Femur (tissue), 1 donor: ENCODE results near the gene FLVCR2.

Source experiments
- DNase-seq: peaks from one replicate; pipeline ENCODE4 v3.0.0-alpha.2; 2017

The FLVCR2 gene, protein sequence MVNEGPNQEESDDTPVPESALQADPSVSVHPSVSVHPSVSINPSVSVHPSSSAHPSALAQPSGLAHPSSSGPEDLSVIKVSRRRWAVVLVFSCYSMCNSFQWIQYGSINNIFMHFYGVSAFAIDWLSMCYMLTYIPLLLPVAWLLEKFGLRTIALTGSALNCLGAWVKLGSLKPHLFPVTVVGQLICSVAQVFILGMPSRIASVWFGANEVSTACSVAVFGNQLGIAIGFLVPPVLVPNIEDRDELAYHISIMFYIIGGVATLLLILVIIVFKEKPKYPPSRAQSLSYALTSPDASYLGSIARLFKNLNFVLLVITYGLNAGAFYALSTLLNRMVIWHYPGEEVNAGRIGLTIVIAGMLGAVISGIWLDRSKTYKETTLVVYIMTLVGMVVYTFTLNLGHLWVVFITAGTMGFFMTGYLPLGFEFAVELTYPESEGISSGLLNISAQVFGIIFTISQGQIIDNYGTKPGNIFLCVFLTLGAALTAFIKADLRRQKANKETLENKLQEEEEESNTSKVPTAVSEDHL

DNA sequence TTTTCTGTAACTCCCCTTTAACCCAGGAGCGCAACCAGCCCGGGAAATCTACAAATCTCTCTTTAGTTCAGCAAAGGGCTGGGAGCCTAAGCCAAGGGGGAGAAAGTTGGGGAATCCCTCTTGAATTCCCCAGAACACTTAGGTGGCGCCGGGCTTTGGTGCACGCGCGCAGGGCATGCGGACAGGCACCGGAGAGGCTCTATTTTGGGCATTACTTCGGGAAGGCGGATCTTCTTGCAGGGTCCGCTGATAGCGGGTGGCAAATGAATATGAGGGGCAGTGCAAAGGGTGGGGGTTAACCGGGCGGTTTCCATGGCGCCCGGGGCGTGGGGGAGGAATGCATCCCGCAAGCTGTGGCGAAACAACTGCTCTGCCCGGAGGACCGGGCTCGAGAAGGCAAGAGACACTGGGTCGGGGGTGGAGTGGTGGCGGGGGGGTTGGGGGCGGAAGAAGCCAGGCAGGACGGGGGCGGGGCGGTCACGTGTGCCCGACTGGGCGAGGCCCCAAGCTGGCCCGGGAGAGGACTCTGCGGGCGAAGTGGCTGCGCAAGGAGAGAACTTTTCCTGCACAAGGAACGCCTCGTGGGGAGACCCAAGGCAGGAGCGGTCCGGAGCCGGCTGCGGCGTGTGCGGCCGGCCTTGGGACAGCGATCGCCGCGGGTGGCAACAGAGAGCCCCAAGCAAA lies at the start of gene FLVCR2:
Gene FLVCR2, plus strand, starts transcription at position 519 of the 684 bp plus-strand sequence. CDS start 353 bp downstream, outside the sequence.
- peak; percentile 88 for DNase-seq

DNA sequence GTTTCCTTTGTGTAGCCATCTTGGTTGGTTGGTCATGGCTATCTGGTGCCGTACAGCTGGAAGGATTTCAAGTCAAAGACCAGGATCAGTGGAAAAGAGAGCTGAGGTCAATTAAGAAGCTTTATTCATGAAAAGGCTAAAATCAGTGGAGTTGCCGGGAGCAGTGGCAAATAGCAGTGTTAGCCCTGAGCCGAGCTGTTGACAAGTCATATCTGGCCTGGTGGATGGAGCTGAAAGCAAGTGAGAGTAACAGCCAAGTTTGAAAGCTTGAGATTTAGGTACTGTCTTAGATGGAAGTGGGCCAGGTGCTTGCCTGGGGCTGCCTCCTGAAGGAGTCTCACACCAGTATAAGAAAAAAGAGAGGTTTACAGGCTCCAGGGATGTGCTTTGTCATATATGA lies 47.2 kb upstream of the FLVCR2 start:
- DNase-seq = no peak

DNA sequence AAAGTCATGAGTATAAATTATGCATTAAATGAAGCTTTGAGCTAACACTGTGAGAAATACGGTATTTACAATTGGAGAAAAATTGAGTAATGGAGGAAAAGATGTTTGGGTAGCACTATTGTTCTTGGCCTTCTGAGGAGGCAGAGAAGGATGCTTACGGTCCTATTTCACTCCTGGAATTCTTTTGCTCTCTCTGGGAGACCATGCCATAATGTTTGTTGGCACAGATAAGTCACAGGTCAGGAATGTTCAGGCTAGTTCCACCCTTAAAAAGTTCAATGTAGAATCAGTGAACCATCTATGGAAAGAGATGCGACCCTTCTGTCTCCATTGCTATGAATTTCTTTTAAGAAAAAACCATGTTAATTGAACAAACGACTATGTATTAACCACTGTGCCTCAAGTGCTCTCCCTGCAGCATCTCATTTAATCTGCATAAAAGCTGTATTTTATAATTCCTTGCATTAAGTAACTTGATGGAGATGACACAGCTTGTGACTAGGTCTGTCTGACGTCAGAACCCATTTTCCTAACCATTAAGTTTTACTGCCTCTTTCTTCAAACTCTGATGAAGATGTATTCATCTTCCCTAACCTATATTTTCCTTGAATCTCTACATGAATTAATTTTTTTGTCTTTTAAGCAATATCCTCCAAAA lies 46.6 kb upstream of the FLVCR2 start:
- no peak for DNase-seq

DNA sequence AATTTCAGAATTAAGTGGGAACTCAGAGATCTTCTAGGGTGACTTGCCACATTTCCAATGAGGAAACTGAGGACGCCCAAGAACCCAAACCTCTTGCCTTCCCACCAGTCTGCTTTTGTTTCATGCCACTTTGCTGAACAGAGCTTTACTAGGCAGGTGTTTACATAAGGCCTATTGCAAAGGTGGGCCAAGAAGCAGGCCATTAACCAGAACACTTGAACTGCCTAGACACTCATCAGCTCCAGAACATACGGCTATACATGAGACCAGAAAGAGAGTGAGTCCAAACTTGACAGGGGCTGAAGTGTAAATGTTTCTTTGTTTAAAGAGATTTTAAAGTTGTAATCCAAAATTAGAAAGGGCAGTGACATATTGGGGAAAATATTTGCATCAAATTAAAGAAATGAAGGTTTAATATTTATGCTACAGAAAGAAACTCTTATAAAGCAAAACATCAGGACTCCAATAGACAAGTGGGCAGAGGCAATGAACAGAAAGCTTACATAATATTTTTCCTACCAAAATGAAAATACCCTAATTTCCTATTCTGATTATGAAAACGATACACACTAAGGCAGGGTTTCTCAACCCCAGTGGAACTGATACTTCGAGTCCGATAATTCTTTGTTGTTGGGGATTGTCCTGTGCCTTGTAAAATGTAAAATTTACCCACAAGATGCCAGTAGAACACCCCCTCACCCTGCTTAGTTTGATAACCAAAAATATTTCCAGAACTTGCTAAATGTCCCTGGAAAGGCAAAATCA lies 44.4 kb upstream of the FLVCR2 start:
- DNase-seq = no peak

DNA sequence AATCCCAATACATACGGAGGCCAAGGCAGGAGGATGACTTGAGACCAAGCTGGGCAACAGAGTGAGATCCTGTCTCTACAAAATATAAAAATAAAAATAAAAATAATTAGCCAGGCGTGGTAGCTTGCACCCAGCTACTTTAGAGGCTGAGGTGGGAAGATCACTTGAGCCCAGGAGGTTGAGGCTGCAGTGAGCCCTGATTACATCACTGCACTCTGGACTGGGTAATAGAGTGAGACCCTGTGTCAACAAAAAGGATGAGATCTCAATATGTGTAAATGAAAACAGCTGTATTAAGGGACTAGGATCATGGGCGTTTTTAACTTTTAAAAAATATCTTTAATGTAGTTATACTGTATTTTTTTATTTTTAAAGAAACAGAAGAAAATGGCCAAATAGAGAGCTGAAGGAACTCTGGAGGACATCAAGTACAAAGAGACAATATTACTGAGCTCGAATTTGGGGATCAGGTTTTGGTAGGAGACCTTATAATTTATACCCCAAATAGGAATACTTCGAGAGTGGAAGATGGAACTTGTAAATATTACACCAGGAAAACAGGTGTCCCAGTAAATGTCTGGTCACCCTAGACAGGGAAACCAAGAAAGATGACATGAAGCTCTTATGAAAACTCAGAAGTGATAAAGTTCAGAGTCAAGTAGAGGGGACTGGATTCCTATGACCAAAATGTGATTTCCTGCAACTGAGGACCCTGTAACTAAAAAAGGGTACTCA lies 43.1 kb upstream of the FLVCR2 start:
- no peak for DNase-seq

DNA sequence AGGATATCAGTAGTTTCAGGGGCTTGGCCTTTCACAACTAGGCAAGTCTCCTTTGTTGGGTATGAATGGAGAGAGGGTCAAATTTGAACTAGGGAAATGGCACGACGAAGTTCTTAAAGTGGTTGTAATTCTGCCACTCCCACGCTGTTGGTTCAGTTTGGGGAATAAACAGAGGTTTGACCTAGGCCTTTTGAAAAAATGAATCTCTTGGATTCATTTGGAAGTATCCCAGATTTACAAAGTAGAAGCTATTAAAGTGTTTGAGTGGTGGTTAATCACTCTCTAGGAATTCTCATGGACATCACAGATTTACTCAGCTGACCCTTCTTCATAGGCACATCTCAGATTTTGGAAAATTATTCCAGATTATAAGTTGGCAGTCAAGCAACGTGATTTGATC lies 41.3 kb upstream of the FLVCR2 start:
- no peak for DNase-seq

DNA sequence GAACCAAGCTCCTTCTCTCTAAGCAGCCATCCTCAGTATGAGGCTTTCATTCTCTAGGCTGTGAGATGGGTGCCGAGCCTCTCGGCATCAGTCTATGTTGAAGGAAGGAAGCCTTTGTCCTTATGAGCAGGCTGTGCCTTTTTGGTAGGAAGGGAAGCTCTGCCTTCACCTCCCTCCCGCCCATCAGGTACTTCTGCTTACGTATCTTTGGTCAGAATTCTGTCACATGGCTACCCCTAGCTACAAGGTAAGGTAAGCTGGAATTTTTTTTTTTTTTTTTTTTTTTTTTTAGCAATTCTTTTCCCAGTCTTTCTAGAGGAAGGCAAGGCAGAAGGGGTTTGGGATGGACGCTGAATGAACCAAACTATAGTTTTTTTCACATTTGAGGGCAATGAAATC lies 39.3 kb upstream of the FLVCR2 start:
- no peak for DNase-seq

DNA sequence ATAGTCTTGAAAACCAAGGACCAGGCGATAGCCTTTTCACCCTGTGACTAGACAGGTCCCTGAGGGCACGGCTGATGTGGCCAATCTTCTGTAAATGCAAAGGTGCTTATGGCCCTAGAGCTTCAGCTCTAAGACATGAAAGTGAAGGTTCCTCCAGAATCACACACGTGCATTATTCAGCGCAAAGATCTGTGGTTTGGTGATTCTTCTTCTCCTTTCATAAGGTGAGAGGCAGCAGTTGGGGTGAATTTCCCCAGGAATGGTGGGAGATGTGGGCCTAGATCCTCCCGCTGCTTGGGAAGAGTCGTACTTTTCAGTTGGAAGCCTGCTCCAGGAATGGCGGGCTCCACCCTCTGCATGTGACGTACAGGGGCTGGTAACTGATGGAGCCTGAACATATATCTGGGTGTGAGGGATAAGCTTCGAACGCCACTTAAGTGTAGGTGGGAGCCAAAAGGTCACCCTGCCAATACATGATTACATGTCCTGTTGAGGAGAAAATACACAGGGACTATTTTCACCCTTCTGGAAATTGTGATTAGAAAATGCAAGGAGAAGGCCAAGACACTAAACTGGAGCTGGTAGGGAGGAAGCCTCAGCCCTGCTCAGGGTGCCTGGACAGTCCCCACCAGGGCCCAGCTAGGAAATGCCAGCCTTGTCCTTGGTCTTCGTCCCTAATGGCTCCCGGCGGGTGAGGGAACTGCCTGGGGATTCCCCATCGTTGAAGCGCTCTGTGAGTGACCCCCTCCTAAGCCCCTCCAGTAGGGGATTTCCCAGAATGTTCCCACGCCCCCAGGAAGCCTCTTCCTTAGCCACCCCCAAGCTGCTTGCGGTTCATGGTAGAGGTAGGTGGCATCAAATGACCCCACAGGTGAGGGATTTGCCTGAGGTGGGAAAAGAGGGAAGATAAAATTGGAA lies 38.6 kb upstream of the FLVCR2 start:
- no peak for DNase-seq

DNA sequence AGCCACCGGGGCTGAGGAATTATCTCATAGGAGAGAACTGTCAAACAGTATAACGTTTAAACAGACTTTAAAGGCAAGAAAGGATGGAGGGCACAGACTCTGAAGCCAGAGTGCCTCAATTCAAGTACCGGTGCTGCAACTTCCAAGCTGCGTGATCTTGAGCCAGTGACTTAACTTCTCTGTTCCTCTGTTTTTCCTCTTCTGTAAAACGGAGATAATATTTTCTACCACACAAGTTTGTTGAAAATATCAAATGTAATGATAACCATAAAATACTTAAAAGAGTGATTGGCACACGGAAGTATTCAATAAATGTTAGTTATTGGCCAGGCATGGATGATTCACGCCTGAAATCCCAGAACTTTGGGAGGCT lies 38.0 kb upstream of the FLVCR2 start:
- DNase-seq = no peak

DNA sequence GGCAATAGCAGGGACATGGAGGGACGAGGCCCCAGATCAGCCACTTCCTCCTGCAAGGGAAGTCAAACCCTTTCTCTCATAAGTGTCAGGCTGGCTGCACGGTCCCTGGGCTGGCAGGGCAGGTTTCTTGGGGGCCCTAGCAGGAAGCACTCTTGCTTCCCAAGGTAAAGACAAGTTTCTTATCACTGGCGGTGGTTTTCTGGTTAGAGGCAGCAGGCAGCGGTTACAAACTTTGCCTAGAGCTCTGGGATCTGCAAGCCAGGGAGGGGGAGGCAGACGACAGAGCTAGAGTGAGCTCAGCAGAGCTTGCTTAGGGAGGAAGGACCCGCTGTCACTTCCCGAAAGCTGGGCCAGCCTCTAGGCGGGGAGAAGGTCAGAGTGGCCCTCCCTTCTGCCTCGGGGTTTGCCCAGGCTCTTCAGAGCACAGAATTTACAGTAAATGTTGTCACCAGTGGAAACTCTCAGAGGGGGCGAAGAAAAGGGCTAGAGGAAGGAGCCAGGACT lies 35.8 kb upstream of the FLVCR2 start:
- DNase-seq = peak; percentile 69

DNA sequence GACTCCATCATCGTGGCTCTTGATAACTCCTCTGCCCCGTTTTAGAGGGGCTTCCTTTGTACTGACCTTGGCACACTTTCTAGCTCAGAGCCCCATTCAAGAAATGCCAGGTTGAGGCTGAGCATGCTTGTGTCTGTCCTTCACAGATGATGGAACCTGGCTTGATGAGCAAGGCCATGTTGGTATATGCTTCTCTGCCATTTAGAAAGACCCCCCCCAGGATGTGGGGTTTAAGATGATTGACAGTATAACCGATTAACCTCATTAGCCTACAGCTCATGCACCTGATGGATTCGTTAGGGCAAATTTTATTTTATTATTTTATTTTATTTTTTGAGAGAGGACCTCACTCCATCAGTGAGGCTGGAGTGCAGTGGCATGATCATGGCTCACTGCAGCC lies 35.2 kb upstream of the FLVCR2 start:
- no peak for DNase-seq

DNA sequence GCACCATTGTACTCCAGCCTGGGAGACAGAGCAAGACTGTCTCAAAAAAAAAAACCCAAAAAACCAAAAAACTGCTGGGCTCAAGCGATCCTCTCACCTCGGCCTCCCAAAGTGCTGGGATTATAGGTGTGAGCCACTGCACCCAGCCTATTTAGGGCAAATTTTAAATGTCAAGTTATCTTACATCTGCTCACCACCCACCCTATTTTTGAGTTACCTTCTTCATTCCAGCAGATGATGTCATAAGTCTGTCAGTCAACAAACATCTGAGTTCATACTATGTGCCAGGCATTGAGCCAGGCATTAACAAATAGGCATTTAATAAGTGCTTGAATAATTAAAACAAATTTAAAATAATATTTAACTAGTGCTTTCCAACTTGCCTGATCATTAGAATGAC lies 34.6 kb upstream of the FLVCR2 start:
- DNase-seq = no peak

DNA sequence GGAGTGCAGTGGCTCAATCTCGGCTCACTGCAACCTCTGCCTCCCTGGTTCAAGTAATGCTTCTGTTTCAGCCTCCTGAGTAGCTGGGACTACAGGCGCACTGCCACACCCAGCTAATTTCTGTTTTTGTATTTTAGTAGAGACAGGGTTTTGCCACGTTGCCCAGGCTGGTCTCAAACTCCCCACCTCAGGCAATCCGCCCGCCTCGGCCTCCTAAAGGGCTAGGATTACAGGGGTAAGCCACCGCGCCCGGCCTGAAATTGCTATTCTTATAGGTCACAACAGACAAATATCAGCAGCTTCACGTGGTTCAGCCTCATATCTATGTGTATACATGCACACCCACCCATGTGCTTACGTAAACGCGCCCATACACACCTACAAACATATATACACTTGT lies 32.5 kb upstream of the FLVCR2 start:
- no peak for DNase-seq

DNA sequence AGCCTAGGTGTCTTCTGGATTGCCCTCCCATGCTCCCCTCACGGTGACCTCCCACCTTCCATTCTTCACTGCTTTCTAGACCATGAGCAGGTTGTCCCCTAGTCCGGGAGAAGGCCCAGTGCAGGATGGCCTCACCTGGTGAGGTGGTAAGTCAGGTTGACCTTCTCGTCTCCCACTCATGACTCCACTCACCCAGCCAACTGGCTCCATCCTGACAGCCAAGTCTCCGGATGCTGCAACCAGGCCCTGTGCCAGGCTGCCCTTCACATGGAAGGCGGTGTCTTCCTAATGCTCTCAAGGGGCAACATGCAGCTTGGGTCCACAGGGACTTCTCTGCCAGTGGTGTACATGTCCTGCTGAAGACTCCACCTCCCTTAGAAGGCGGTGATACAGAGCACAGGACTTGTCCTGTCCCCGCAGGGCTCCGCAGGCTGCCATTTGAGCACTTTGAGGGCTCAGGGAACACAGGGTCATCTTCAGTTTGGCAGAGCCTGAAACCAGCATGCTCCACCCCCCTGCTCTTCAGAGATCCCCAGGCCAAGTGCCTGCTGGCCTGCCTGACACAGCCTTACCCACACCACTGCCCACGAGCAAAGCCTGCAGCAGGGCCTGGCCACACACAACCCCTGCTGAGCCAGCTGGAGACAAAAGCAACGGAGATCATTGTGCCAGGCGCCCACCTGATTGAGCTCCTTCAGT lies 30.7 kb upstream of the FLVCR2 start:
- DNase-seq = no peak

DNA sequence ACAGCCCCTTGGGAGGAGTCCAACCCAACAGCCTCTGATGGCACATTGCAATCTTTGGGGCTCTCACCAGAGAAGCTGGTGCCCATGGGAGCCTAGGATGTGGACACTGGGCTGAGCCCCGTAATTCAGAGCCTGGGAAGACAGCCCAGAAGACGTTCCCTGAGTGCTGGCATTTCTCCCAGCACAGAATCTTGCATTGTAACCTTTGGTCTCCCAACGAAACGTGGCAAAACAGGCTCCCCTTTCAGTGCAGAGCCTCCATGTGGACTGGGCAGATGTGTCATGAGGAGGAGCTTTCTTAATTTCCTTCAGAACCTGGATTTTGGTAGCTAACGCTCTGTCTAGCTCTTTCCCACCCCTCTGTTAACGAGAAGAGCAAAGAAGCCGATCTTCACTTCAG lies 29.9 kb upstream of the FLVCR2 start:
- DNase-seq = no peak

DNA sequence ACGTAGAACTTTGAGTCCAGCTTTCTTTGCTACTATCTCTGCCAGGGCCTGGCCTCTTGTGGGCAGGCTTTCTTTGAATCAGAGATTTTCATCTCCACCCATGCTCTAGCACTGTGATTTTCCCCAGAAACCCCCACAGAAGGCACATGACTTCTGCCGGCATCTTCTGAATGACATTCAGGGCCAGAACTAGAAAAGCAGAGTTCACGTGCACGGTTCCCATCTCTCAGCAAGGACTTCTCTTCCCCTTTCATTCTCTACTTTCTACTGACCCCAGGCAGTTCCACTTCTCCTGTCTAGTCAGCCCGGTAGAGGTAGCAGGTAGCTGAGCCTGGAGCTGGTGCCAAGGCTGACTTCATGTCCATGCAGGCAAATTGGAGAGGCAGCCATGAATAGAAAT lies 29.3 kb upstream of the FLVCR2 start:
- no peak for DNase-seq

DNA sequence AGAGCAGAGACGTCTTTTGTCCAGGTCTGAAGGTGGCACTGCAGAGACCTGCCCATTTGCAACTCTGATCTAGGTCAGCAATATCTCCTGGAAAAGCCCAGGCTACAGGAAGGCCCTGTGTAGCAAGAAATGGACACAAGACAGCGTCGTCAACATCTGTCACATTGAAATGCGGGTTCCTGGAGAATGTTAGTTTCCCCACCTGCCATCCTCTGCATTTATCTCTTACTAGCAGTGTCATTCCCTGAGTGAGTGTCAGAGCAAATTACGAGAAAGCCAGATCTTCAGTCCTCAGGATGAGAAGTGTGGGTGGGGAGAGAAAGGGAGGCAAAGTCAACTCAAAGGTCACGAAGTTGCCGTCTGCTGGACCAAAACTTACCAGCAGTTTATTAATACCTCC lies 27.4 kb upstream of the FLVCR2 start:
- DNase-seq = no peak

DNA sequence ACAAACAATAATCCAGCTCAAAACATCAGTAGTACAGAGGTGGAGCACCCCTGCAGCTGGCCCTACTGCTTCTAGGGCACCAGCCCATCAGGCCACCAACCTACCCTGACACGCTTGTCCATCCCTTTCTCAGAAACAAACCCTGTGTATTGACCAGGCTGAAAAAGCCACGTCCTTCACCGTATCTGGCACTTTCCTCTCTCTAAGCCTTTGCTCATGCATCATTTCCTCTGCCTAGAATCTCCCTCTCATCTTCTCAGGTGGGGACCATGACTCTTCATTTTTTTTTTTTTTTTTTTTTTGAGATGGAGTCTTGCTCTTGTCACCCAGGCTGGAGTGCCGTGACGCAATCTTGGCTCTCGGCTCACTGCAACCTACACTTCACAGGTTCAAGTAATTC lies 25.3 kb upstream of the FLVCR2 start:
- no peak for DNase-seq

DNA sequence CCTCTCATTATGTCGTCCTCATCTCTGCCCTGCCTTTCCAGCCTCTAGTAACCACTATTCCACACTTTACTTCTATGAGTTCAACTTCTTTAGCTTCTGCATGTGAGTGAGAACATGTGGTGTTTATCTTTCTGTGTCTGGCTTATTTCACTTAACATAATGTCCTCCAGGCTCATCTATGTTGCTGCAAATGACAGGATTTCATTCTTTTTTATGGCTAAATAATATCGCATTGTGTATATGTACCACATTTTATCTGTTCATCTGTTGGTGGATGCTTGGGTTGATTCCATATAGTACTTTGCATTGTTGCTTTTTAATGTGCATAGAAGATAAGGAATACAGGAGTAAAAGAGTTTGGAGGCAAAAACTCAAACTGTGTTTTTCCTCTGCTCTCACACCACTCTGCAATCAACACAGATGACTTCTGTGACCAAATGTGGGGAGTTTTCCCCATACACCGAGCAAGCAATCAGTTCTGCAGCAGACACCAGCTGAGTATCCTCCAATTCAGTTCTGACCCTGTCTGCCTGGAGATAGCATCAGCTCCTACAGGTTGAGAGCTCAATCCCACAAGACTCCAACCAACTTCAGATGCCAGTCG lies 24.6 kb upstream of the FLVCR2 start:
- DNase-seq = no peak

DNA sequence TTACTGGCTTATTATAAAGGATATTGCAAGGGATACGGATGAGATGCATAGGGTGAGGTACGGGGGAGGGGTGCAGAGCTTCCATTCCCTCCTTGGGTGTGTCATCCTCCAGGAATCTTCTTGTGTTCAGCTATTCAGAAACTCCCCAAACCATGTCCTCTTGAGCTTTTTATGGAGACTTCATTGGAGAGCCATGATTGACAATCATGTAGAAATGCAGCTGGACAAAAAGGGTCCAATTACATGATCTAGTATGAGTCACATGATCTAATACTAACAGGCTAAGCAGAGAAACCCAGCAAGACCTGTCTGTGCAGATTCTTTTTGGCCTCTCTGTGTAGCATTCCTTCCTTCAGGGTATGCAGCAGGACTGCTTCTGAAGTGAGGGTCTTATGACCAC lies 23.9 kb upstream of the FLVCR2 start:
- DNase-seq = no peak
